ENCODE data around the gene SPATA17. TPM values are rescaled to one million over a fixed set of nuclear protein-coding genes. Genes with fewer than 3 reads are reported as not detected.

SPATA17 gene
- total RNA-seq, 1 experiment from 2014 or later = 4.5 TPM

DNA sequence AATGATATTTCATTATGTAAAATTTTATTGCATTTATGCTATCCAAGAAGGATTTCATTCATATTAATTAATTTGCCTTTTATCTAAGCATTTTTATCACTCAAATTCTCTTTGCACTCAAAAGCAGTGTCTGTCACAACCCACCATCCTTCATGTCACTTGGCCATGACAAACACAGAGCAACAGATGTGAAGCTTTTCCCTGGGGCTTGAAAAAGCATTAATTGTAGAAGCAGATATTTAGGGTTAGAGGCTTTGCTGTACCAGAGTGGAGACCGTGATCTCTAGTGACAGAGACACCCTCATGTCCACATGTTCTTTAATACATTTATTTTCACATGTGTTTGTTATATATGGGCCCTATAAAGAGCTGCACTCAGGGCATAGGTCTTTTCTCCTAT is 230.5 kb downstream of the SPATA17 start:
- Mint-ChIP-seq H3K36me3 (ENCODE audit: insufficient read depth, unreplicated experiment) (no peaks in the 10 kb centered on the region), H3K4me1 (ENCODE audit: insufficient read depth, unreplicated experiment) (no peaks in the 10 kb centered on the region), H3K27ac (ENCODE audit: low read depth, unreplicated experiment) (no peak overlapping the region), H3K27me3 (ENCODE audit: insufficient read depth, unreplicated experiment) (no peaks in the 10 kb centered on the region), H3K4me3 (ENCODE audit: unreplicated experiment) (no peak overlapping the region), H3K9me3 (ENCODE audit: unreplicated experiment) (peaks cover 19% of the 10 kb centered on the region)
- TF ChIP-seq, protein P1, sequence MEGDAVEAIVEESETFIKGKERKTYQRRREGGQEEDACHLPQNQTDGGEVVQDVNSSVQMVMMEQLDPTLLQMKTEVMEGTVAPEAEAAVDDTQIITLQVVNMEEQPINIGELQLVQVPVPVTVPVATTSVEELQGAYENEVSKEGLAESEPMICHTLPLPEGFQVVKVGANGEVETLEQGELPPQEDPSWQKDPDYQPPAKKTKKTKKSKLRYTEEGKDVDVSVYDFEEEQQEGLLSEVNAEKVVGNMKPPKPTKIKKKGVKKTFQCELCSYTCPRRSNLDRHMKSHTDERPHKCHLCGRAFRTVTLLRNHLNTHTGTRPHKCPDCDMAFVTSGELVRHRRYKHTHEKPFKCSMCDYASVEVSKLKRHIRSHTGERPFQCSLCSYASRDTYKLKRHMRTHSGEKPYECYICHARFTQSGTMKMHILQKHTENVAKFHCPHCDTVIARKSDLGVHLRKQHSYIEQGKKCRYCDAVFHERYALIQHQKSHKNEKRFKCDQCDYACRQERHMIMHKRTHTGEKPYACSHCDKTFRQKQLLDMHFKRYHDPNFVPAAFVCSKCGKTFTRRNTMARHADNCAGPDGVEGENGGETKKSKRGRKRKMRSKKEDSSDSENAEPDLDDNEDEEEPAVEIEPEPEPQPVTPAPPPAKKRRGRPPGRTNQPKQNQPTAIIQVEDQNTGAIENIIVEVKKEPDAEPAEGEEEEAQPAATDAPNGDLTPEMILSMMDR (IDR thresholded peaks at IDR 0.05; ENCODE audit: unreplicated experiment) = no peak
- no TSS peak for BruUV-seq (replicated peaks)
- CTCF ChIA-PET = interaction anchor here (0.5 kb wide), 1 partner anchor 141 kb away, joined by 3 read pairs; no protein-coding TSS in a partner anchor
- DNase-seq (ENCODE audit: unreplicated experiment) = no peak
- intact Hi-C loops (cut with micrococcal nuclease) = no loop called here
- POLR2A ChIA-PET = no interaction called here

DNA sequence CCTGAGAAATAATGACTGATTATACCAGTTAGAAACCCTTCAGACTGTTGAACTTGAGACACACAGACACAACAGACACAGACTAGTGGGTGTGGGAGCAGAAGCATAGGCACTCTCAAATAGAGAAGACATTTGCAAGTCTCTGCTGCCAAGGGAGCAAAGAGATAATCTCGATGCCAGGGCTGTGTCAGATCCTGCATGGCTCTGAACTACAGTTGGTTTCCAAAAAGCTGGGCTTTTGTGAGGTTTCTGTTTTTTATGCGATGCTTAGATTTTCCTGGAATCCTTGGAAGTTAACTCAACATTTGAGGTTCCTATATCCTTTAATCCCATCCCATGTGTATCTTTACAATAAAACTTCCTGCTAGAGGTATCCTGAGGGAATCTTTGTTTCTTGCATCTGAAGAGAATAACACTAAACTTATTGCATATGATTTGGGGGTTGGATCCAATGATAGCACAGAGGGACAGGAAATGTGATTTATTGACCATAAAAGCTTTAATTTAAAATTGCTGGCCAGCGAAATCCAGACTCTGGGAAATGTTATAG is 236.4 kb downstream of the SPATA17 start:
- Mint-ChIP-seq H3K4me3 (ENCODE audit: unreplicated experiment) (no peak overlapping the region), H3K4me1 (ENCODE audit: insufficient read depth, unreplicated experiment) (no peaks in the 10 kb centered on the region), H3K36me3 (ENCODE audit: insufficient read depth, unreplicated experiment) (no peaks in the 10 kb centered on the region), H3K27me3 (ENCODE audit: insufficient read depth, unreplicated experiment) (no peaks in the 10 kb centered on the region), H3K9me3 (ENCODE audit: unreplicated experiment) (no peaks in the 10 kb centered on the region), H3K27ac (ENCODE audit: low read depth, unreplicated experiment) (no peak overlapping the region)
- ChIA-PET POLR2A (no interaction called here), CTCF (interaction anchor here (0.6 to 1.5 kb wide), 4 partner anchors 9 to 146 kb away, joined by 3 to 4 read pairs (median 4); no protein-coding TSS in a partner anchor)
- DNase-seq (ENCODE audit: unreplicated experiment) = no peak
- TF ChIP-seq, protein P1 (IDR thresholded peaks at IDR 0.05; ENCODE audit: unreplicated experiment) = no peak
- intact Hi-C loops (cut with micrococcal nuclease) = no loop called here
- no TSS peak for BruUV-seq (replicated peaks)

DNA sequence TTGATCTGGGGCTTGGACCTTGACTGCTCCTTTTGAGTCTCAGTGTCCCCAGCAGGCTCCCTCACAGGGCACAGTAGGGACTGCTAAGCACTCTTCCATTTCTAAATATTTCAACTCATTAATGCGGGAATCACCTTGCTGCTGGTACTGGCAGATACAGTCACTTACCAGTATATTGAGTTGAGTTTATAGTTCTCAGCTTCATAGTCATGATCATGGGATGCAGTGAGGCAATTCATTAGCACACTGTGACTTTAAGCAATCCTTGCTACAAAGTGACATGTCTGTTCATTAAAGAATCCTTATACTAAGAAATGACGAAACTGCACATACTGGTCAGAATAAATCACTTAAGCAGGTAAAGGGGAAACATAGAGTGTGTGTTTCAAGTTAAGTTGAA is 240.8 kb downstream of the SPATA17 start:
- no peaks in the 10 kb centered on the region for H3K27me3 Mint-ChIP-seq (ENCODE audit: insufficient read depth, unreplicated experiment)
- TF ChIP-seq, protein P1 (IDR thresholded peaks at IDR 0.05; ENCODE audit: unreplicated experiment) = no peak
- no peaks in the 10 kb centered on the region for H3K9me3 Mint-ChIP-seq (ENCODE audit: unreplicated experiment)
- DNase-seq (ENCODE audit: unreplicated experiment) = no peak
- no TSS peak for BruUV-seq (replicated peaks)
- ChIA-PET POLR2A (interaction anchor here (0.7 kb wide), 1 partner anchor 11 kb away, joined by 3 read pairs; no protein-coding TSS in a partner anchor), CTCF (interaction anchor here (0.6 kb wide), 2 partner anchors 16 to 135 kb away, joined by 3 to 4 read pairs; no protein-coding TSS in a partner anchor)
- H3K36me3 Mint-ChIP-seq (ENCODE audit: insufficient read depth, unreplicated experiment) = no peaks in the 10 kb centered on the region
- H3K4me3 Mint-ChIP-seq (ENCODE audit: unreplicated experiment) = no peak overlapping the region
- no peak overlapping the region for H3K27ac Mint-ChIP-seq (ENCODE audit: low read depth, unreplicated experiment)
- H3K4me1 Mint-ChIP-seq (ENCODE audit: insufficient read depth, unreplicated experiment) = no peaks in the 10 kb centered on the region
- intact Hi-C loops (cut with micrococcal nuclease) = no loop called here

DNA sequence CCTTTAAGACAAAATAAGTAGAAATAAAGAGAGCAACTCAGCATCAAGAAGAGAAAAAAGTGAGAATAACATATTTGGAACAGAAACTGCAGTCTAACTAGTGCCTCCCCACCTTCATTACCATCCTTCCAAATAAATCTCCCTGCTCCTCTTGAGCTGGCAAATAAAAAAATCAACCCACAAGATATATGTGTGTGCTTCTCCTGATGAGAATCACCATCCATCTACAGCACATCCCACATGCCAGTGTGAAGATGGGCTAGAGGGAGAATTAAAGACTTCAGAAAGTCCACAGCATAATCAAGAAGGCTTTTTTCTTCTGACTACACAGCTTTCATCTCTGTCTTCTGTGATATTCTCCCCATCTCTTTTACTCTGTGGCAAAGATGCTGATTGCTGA is 244.1 kb downstream of the SPATA17 start:
- DNase-seq (ENCODE audit: unreplicated experiment) = no peak
- Mint-ChIP-seq H3K4me1 (ENCODE audit: insufficient read depth, unreplicated experiment) (no peaks in the 10 kb centered on the region), H3K27ac (ENCODE audit: low read depth, unreplicated experiment) (no peak overlapping the region), H3K27me3 (ENCODE audit: insufficient read depth, unreplicated experiment) (peaks cover 11% of the 10 kb centered on the region), H3K36me3 (ENCODE audit: insufficient read depth, unreplicated experiment) (no peaks in the 10 kb centered on the region), H3K9me3 (ENCODE audit: unreplicated experiment) (no peaks in the 10 kb centered on the region), H3K4me3 (ENCODE audit: unreplicated experiment) (no peak overlapping the region)
- ChIA-PET CTCF (interaction anchor here (1.4 kb wide), 1 partner anchor 38 kb away, joined by 5 read pairs; no protein-coding TSS in a partner anchor), POLR2A (no interaction called here)
- intact Hi-C loops (cut with micrococcal nuclease) = no loop called here
- TF ChIP-seq, protein P1 (IDR thresholded peaks at IDR 0.05; ENCODE audit: unreplicated experiment) = no peak
- BruUV-seq (replicated peaks) = no TSS peak
